T47D (cell line): ENCODE results near the gene DACH1.

Experiments
- DNase-seq, 2 experiments: peaks; one replicate each; pipeline versions ENCODE4 v3.0.0 to v3.0.0-alpha.2; 2011 to 2012; ENCODE audit warnings: low read depth in 1 of 2, low spot score in 1 of 2
- JUND ChIP-seq: IDR thresholded peaks from 2 replicates; pipeline ENCODE4 v1.6.1; 2012; ENCODE audit warnings: low read depth
- in situ Hi-C: cut with HindIII; loops from 2 replicates; pipeline ENCODE4 v1.10.0; 2016; ENCODE audit warnings: low sequenced_read_pairs, low pct_unique_long_range_greater_than_20kb

The DACH1 gene

DNA sequence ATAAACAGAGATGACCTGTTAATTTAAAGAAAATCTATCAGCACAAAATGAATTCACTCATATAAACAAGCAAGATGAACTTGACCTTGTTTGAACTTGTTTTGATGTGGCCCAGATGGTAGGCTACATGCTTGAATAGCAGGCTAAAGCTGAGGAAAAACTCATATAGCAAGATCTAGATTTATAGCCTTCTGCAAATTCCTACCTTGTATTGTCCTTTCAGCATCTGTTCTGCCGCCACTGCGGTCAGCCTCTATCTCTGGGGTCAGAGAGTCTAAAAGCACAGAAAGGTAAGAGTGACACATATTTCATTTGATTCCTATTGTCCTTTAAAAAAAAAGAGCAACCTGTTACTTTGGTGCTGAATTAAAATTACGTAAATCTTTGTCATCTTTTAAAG, 392.1 kb downstream of the DACH1 start:
- no peak for DNase-seq
- in situ Hi-C loops: no loop called here
- TF ChIP-seq JUND: no peak

DNA sequence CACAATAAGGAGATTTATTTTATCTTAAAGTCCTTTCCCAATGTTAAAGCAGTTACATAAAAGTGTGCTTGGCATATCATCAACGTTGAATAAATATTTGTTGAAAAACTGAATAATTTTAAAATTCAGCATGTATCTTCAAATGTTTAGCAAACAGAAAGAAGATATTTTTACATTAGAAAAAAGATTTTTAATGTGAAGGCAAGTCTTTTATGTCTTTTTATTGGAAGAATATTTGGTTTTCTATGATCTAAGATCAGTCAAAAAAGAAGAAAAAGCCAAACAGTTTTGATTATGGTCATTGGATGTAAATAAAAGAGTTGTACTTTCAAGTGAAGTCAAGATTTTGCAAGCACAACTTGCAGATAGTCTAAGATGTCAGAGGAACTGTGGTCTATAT, 397.4 kb downstream of the DACH1 start:
- no peak for DNase-seq
- no peak for TF ChIP-seq JUND
- in situ Hi-C loops: no loop called here

DNA sequence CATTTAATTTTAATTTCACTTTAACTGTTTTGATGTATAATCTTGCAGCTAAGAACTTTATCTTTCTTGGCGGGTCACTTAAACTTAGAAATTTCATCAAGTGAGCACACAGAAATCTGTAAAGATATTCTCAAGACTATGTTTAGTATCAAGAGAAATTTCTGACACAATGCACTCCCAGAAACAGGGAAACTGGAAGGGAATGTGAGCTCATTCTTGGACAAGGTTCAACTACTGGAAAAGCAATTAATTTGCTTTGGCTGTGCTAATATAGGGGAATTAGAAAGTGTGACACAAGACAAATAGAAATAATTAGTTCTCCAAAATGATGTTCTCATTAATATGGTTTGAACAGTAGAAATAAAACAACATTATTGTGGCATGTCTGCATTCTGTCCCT, 402.3 kb downstream of the DACH1 start:
- no peak for DNase-seq
- in situ Hi-C loops: no loop called here
- no peak for TF ChIP-seq JUND

DNA sequence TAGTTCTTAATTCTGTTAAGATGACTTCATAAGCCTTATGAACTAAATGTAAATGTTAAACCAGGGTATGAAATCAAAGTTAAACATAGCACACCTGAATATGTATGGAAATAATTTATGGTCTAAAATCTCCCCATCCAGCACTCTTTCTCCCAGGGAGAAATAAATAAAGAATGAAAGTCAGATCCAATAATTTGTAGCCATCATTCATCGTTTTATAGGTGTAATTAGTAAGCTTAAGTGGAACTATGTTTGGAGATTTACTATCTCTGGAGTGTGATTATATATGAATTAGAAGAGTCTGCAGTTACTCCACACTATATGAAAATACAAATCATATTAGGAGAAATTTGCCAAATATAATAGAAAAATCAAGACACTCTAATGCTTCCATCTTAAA, 405.1 kb downstream of the DACH1 start:
- no peak for DNase-seq
- in situ Hi-C loops: no loop called here
- no peak for TF ChIP-seq JUND

DNA sequence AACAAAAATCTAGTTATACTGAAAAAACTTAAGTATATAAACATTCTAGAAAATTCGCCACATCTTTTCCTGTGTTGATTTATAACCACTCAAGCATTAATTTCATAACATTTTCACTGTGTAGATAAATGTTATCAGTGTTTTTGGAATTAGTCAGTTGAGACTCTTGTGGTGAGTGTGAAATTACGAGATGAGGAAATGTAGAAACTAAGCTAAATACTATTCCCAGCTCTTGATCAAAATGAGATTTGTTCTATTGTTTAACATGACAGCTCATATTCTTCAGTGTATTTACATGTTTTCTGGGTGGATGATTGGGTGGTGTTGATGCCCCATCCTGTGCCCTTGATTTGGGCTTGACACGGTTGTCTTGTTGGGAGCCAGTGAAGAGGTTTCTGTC, 406.8 kb downstream of the DACH1 start:
- in situ Hi-C loops: no loop called here
- DNase-seq: no peak
- no peak for TF ChIP-seq JUND

DNA sequence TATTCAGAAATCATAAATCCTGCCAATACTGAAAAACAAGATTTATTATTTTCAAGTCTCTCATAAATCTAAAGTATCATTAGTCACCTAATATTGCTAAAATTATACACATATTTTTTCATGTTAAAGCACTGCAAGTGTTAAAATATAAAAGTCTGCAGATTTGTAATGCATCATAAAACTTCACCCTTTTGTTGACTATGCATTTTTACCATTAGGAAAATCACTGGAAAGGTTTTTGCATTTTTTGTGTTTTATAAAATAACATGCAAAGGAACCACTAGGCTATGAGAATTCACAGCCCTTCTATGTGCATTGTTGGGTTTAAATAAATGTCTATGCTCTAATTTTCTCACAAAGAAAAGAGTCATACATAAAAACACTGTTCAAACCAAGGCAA, 407.3 kb downstream of the DACH1 start:
- no peak for TF ChIP-seq JUND
- no peak for DNase-seq
- in situ Hi-C loops: no loop called here

DNA sequence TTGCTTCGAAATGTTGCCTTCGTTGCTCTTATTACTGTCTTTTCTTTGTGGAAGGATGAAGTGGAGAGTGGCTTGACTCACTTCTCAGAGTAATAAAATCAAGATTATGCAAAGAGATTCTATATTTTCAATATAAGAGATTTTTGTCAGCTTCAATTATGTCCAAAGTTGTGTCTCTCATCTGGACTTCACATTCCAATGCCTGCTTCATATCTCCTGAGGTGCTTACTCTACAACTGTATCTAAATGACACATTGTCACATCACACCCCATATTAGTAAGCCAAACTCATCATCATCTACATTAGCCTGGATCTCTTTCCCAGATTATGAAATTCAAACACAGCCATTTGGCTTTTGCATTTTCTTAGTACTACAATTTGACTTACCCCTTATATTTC, 409.4 kb downstream of the DACH1 start:
- no peak for TF ChIP-seq JUND

DNA sequence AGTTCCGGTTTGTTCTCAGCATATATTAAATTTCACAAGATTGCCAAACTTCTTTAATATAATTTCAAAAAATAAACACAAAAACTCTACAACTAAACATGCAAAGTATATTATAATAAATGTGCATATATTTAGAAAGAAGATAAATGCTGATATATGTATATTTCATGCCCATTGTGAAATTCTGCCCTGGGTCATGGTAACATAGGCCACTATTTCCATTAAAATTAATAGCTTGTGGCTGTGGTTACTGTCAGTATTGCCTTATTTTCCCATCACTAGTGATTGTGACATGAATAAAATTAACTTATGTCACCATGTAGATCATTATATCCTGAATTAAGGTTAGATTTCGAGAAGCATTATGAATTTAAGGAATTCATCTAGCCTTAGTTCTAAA, 410.9 kb downstream of the DACH1 start:
- no peak for TF ChIP-seq JUND
- in situ Hi-C loops: no loop called here
- no peak for DNase-seq

More for the DNA sequence above, 409.4 kb downstream of the DACH1 start:
- DNase-seq: no peak
- in situ Hi-C loops: no loop called here

DNA sequence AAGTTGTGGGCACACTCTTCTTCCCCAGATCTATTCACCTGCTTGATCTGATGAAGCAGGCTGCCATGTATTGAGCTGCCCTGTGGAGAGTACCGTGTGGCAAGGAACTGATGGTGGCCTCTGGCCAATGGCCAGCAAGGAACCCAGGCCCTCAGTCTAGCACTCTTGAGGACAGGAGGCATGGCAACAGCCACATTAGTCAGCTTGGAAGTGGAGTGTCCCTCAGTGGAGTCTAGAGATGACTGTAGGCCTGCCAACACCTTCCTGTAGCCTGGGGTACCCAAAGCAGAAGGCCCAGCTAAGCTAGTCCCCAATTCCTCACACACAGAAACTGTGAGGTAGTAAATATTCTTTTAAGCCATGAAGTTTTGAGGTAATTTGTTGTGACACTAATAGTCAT, 412.5 kb downstream of the DACH1 start:
- DNase-seq: no peak
- TF ChIP-seq JUND: no peak
- in situ Hi-C loops: no loop called here

DNA sequence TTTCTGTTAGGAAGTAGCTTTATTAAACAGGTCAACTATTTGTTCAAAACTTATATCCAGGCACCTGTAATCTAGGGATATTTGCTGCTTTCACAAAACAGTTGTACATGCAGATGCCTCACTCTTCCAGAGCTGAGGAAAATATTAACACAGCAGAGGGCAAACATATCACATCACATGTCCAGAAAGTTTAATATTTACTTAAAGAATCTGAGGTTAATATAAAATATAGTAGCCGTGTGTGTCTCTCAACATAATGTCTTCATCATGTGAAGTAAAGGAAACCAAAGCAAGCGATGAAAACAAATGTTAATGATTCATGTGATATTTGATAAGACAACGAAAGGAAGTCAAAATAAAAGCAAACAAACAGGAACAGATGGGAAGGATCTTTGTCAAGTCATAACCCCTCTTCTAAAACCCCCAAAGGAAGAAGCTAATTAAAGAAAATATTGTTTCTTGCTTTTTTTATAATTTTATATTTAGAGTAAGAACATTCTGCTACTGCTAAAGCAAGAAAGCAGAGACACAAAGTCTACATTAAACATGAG, 418.8 kb downstream of the DACH1 start:
- TF ChIP-seq JUND: no peak
- in situ Hi-C loops: no loop called here
- DNase-seq: no peak

DNA sequence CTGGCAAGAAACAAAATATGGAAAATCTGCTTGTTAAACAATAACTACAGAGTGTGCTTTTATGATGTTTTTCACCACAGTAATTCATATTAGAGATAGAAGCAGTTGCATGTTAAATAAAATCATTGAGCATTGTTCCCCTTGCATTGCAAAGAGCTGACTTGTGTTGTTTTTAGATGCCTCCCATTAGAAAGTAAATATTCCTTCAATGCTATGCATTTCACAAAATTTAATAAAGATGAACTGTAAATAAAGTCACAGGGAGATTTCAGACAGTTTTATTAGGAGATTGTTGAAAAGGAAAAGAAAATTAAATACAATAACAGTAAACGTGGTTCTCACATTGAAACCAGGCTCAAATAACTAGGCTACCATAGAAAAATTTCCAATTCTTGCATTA, 429.3 kb downstream of the DACH1 start:
- no peak for DNase-seq
- no peak for TF ChIP-seq JUND
- in situ Hi-C loops: no loop called here

DNA sequence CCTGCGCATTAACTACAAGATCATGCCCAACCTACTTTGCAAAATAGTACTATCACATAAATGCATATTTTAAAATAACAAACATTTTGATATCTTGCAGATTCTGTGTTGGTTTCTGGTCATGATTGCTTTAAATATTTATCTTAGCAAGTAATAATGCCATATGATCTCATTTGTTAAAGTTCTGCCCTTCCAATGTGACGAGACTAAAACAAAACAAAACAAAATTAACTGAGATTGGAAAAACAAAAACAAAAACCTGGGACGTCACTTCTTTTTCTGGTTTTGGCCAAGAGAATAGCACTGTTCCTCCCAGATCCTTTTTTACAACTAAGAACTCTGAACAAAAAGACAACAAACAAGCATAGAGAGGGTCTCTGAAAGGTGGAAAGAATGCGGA, 436.3 kb downstream of the DACH1 start:
- no peak for DNase-seq
- in situ Hi-C loops: no loop called here
- TF ChIP-seq JUND: no peak

DNA sequence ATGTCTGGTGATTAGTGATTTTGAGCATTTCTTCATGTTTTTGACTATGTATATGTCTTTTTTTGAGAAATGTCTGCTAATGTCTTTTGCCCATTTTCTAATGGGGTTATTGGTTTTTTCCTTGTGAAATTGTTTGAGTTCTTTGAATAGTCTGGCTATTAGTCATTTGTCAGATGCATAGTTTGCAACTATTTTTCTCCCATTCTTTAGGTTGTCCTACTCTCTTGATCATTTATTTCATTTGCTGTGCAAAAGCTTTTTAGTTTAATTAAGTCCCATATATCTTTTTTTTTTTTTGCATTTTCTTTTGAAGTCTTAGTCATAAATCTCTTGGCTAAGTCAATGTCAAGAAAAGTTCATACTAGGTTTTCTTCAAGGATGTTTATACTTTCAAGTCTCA, 449.8 kb downstream of the DACH1 start:
- no peak for TF ChIP-seq JUND
- in situ Hi-C loops: no loop called here
- DNase-seq: no peak

DNA sequence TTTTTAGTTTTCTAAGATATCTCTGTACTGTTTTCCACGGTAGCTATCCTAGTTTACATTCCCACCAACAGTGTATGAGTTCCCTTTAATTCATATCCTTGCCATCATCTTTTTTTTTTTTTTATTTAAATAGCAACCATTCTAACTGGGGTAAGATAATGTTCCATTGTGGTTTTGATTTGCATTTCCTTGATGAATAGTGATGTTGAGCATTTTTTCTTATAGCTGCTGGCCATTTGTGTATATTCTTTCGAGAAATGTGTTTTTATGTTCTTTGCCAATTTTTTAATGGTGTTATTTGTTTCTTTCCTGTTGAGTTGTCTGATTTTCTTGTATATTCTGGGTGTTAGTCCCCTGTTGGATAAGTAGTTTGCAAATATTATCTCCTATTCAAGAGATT, 454.8 kb downstream of the DACH1 start:
- no peak for DNase-seq
- no peak for TF ChIP-seq JUND
- in situ Hi-C loops: no loop called here

DNA sequence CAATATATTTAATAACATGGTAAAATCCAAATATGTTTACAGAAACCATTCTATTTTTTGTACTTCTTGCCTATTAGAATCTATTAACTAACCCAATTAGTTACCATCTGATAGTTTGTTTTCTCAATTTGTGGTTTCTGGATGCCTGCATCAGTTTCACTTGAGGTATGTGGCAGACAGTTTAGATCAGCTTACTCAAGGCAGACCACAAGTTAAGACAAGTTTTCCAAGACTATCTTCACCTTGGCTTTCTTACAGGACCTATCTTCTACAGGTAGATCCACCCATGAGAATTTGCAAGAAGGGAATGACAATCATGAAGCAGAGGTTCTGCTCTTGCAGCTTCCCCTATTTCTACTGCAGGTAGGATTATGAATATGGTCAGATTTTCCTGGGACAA, 458.6 kb downstream of the DACH1 start:
- in situ Hi-C loops: no loop called here
- DNase-seq: no peak
- TF ChIP-seq JUND: no peak
